Type B pancreatic cell (in vitro differentiated cells): ENCODE results near the gene GLIS1. TPM values are rescaled to one million over a fixed set of nuclear protein-coding genes. Genes with fewer than 3 reads are reported as not detected.

Source experiments
- DNase-seq: peaks from one replicate; pipeline ENCODE4 v3.0.0; 2021; ENCODE audit warnings: mixed read lengths; ENCODE audit not compliant: unreplicated experiment; ENCODE audit errors: extremely low spot score
- H3K27ac Mint-ChIP-seq: 2 replicates; pipeline ENCODE4 v1.8.0; 2021; ENCODE audit warnings: mild to moderate bottlenecking, mixed read lengths
- H3K27me3 Mint-ChIP-seq: 2 replicates; pipeline ENCODE4 v1.8.0; 2021; ENCODE audit warnings: mixed read lengths
- H3K36me3 Mint-ChIP-seq: 2 replicates; pipeline ENCODE4 v1.8.0; 2021; ENCODE audit warnings: mixed read lengths
- H3K4me1 Mint-ChIP-seq: one replicate; pipeline ENCODE4 v1.8.0; 2021; ENCODE audit warnings: mixed read lengths; ENCODE audit not compliant: unreplicated experiment
- H3K4me3 Mint-ChIP-seq: 2 replicates; pipeline ENCODE4 v1.8.0; 2021; ENCODE audit warnings: mild to moderate bottlenecking, mixed read lengths
- H3K9me3 Mint-ChIP-seq: 2 replicates; pipeline ENCODE4 v1.8.0; 2021; ENCODE audit warnings: mixed read lengths
- CTCF ChIP-seq: fragments of 200-600 bp; sonication (generic); conservative IDR thresholded peaks from 2 replicates; pipeline ENCODE4 v1.5.0; 2021; ENCODE audit warnings: antibody characterized with exemption, mild to moderate bottlenecking
- total RNA-seq: library from RNA; stranded (reverse); gene quantifications from 2 replicates; pipeline ENCODE4 v1.2.1, GENCODE V29; 2021; ENCODE audit warnings: low replicate concordance

The GLIS1 gene
- total RNA-seq, 1 donor from 2014 or later, result 2.1 TPM

- no peak for TF ChIP-seq CTCF
- peaks cover 5% of the 10 kb centered on the region for H3K36me3 Mint-ChIP-seq
- DNase-seq, result no peak
- no peaks in the 10 kb centered on the region for H3K9me3 Mint-ChIP-seq
- peaks cover 3% of the 10 kb centered on the region for H3K4me1 Mint-ChIP-seq
- no peaks in the 10 kb centered on the region for H3K27me3 Mint-ChIP-seq
- H3K27ac Mint-ChIP-seq, result no peak overlapping the region
- H3K4me3 Mint-ChIP-seq, result no peak overlapping the region
These were observed 32.7 kb upstream of the GLIS1 start for GRCh38 chr1:53771648-53772047.

- Mint-ChIP-seq H3K27ac (no peak overlapping the region), H3K9me3 (no peaks in the 10 kb centered on the region), H3K4me3 (no peak overlapping the region), H3K36me3 (peaks cover 5% of the 10 kb centered on the region), H3K4me1 (peaks cover 3% of the 10 kb centered on the region), H3K27me3 (no peaks in the 10 kb centered on the region)
- TF ChIP-seq CTCF, result no peak
- no peak for DNase-seq
These were observed 30.8 kb upstream of the GLIS1 start for GRCh38 chr1:53769780-53770179.

GRCh38 chr1:53769184-53769583 is 30.2 kb upstream of the GLIS1 start:
- H3K4me3 Mint-ChIP-seq, result no peak overlapping the region
- peaks cover 5% of the 10 kb centered on the region for H3K36me3 Mint-ChIP-seq
- TF ChIP-seq CTCF, result no peak
- no peak overlapping the region for H3K27ac Mint-ChIP-seq
- H3K9me3 Mint-ChIP-seq, result no peaks in the 10 kb centered on the region
- no peaks in the 10 kb centered on the region for H3K27me3 Mint-ChIP-seq
- peaks cover 3% of the 10 kb centered on the region for H3K4me1 Mint-ChIP-seq
- DNase-seq, result no peak

- no peak for DNase-seq
- H3K27ac Mint-ChIP-seq, result no peak overlapping the region
- no peak for TF ChIP-seq CTCF
- no peak overlapping the region for H3K4me3 Mint-ChIP-seq
- no peaks in the 10 kb centered on the region for H3K9me3 Mint-ChIP-seq
- H3K27me3 Mint-ChIP-seq, result no peaks in the 10 kb centered on the region
- H3K4me1 Mint-ChIP-seq, result peaks cover 3% of the 10 kb centered on the region
- H3K36me3 Mint-ChIP-seq, result peaks cover 9% of the 10 kb centered on the region
These were observed 28.0 kb upstream of the GLIS1 start for GRCh38 chr1:53766831-53767405.

- Mint-ChIP-seq H3K9me3 (no peaks in the 10 kb centered on the region), H3K27me3 (no peaks in the 10 kb centered on the region), H3K4me3 (no peak overlapping the region), H3K4me1 (peaks cover 3% of the 10 kb centered on the region), H3K27ac (no peak overlapping the region), H3K36me3 (peaks cover 9% of the 10 kb centered on the region)
- no peak for TF ChIP-seq CTCF
- no peak for DNase-seq
These were observed 27.3 kb upstream of the GLIS1 start for GRCh38 chr1:53766194-53766742.
